Measurements from ENCODE around the gene C17orf58. TPM values are rescaled to one million over a fixed set of nuclear protein-coding genes. Genes with fewer than 3 reads are reported as not detected.
A peak's percentile ranks its signal among the peaks of the same experiment; 100 is the strongest.

The C17orf58 gene
- total and polyA plus RNA-seq, 2 of the 4 experiments (the other 2 are of a cell fraction), result 7.2 to 10.2 TPM

- TF ChIP-seq USF2 (IDR thresholded peaks at IDR 0.05; ENCODE audit: low read depth, low read length), result no peak
These were observed 39.4 kb upstream of the C17orf58 start, which contains the start of gene KPNA2 (continued) for GRCh38 chr17:68035523-68036303.

GRCh38 chr17:68035131-68035522, 38.9 kb upstream of the C17orf58 start:
- no peaks in the 10 kb centered on the region for H3K27me3 ChIP-seq (ENCODE audit: control insufficient read depth, insufficient read depth, low read length)
- no peaks in the 10 kb centered on the region for H3K9me3 ChIP-seq (ENCODE audit: control insufficient read depth, insufficient read depth, low read length)
- H3K56ac ChIP-seq (ENCODE audit: extremely low read depth, insufficient read depth, low read length), result no peak overlapping the region
- H3K9me1 ChIP-seq (ENCODE audit: insufficient read depth, low read length), result no peaks in the 10 kb centered on the region
- H3K79me1 ChIP-seq (ENCODE audit: low read depth in 1 of 2, low read length in 2 of 2), result peaks cover 7 to 20% of the 10 kb centered on the region in 2 experiments
- no peak overlapping the region for H3K18ac ChIP-seq (ENCODE audit: low read depth, low read length)
- dilution Hi-C loops (cut with HindIII; ENCODE audit: low sequenced_read_pairs, unreplicated experiment), result no loop called here
- no peak overlapping the region for H2BK120ac ChIP-seq (ENCODE audit: low read depth, low read length)
- no peak overlapping the region for H3K27ac ChIP-seq (ENCODE audit: insufficient read depth, low read length)
- CTCF ChIA-PET, result no interaction called here
- in situ Hi-C loops (cut with MboI; ENCODE audit: low sequenced_read_pairs), result no loop called here
- no peak overlapping the region for H3K14ac ChIP-seq (replicated peaks; ENCODE audit: low read depth, low read length)
- H3K4me2 ChIP-seq (ENCODE audit: low read depth, low read length), result peak overlapping the region; percentile 16; the same call in 1 of the 2 replicates
- no peaks in the 10 kb centered on the region; the same call in 1 of the 2 replicates for H3K4me1 ChIP-seq (ENCODE audit: control insufficient read depth, insufficient read depth, low read length)
- H3K4ac ChIP-seq (ENCODE audit: low read depth, low read length), result no peak overlapping the region
- ATAC-seq (ENCODE audit: low read depth) (peak; percentile 87), DNase-seq (no peak)
- no peak overlapping the region for H2BK15ac ChIP-seq (ENCODE audit: low read depth, low read length)
- no peak overlapping the region for H3K9ac ChIP-seq (ENCODE audit: low read depth, low read length)
- H4K20me1 ChIP-seq (ENCODE audit: insufficient read depth, low read length), result no peaks in the 10 kb centered on the region
- no TSS peak for BruUV-seq (replicated peaks)
- peaks cover 14% of the 10 kb centered on the region for H3K36me3 ChIP-seq (ENCODE audit: control insufficient read depth, insufficient read depth, low read length)
- no peak overlapping the region; the same call in 1 of the 2 replicates for H3K4me3 ChIP-seq (ENCODE audit: insufficient read depth, low read depth, low read length)
- peak overlapping the region; percentile 49 for H2BK5ac ChIP-seq (ENCODE audit: low read depth, low read length, poor library complexity, severe bottlenecking)
- POLR2A ChIA-PET (ENCODE audit: unreplicated experiment), result interaction anchor here (0.6 kb wide), 1 partner anchor 181 kb away, joined by 3 read pairs; no protein-coding TSS in a partner anchor
- H2AFZ ChIP-seq (replicated peaks; ENCODE audit: low read length, poor library complexity), result no peak overlapping the region
- TF ChIP-seq FOS (IDR thresholded peaks at IDR 0.05; ENCODE audit: low read depth, low read length) (no peak), BHLHE40 (IDR thresholded peaks at IDR 0.05; ENCODE audit: low read depth, low read length) (peak; percentile 35; the same call in 1 of the 2 replicates)
- H2AK9ac ChIP-seq (replicated peaks; ENCODE audit: low read depth, low read length, poor library complexity), result no peak overlapping the region
- H4K8ac ChIP-seq (ENCODE audit: low read depth in 2 of 2, low read length in 2 of 2), result no peak overlapping the region; a peak in 1 of 4 replicates
- no peak overlapping the region for H4K5ac ChIP-seq (ENCODE audit: low read depth, low read length)
- H3K23ac ChIP-seq (ENCODE audit: low read depth, low read length), result no peak overlapping the region
- H2BK20ac ChIP-seq (ENCODE audit: low read depth, low read length), result no peak overlapping the region
- no peak overlapping the region for H4K91ac ChIP-seq (ENCODE audit: insufficient read depth, low read depth, low read length)
- 0% methylated on average over 13 of the region's 27 CpGs; no CpG with 5 or more reads in 1 of the 2 experiments for WGBS, 2 experiments (ENCODE audit: extremely low coverage in 2 of 2, insufficient read length in 1 of 2)
- H2AK5ac ChIP-seq (ENCODE audit: low read depth, low read length), result no peak overlapping the region
- intact Hi-C loops (cut with micrococcal nuclease), result no loop called here

Data from IMR-90 (cell line).